Measurements from ENCODE around the gene YTHDF1.
"Not testable (repeated sequence)": the region's sequence is repeated elsewhere in the genome, so short reads cannot be mapped to it uniquely, and the experiment has no call there.

The YTHDF1 gene

DNA sequence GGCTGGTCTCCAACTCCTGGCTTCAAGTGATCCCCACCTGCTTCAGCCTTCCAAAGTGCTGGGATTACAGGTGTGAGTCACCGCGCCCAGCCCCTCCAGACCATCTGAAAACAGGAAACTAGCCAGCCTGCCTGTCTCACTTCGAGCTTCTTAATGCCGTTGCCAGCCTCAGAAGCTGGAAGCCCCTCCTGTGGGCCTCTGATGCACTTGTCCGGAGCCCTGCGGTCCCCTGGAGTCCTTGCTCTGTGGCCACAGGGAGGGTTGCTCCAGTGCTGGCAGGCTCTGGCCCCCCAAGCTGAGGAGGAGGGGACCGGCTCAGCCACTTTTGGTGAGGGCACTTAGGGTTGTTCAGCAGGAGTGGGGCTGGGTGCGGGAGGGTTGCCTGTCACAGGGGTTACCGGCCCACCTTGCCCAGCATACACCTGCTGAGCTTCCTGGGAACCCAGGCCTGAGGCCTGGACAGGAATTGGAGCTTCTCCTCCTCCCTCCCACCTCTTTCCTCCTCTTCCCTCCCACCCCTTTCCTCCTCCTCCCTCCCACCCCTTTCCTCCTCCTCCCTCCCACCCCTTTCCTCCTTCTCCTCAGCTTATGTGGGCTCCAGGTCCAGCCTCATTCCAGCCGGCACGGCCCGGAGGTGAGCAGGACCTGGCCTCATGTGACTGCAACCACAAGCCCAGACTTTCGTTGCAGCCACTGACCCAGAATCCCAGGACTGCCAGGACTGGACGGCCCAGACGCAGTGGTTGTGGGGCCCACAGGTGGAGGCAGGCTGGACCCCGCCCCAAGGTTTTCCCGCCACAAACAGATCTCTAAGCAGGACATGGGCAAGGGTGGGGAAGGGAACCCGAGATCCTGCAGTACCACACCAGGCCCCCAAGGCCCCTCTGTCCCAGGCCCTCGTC, 10.4 kb upstream of the YTHDF1 start:
- no peak for DNase-seq

DNA sequence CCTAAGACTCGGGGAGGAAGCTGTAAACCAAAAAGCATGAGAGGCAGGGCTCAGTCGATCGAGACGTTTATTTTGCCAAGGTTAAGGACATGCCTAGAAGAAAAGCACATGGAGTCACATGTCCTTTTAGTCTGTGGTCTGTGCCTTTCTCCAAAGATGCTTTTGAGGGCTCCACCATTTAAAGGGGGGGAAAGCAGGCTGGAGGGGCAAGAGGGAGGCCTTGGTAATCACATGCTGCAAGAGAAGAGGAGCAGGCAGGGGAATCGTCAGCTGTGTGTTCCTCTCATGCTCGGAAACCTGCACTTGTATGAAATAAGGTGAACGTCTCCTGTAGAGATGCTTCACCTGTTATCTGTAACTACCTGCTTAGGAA, 9.1 kb upstream of the YTHDF1 start:
- no peak for DNase-seq

DNA sequence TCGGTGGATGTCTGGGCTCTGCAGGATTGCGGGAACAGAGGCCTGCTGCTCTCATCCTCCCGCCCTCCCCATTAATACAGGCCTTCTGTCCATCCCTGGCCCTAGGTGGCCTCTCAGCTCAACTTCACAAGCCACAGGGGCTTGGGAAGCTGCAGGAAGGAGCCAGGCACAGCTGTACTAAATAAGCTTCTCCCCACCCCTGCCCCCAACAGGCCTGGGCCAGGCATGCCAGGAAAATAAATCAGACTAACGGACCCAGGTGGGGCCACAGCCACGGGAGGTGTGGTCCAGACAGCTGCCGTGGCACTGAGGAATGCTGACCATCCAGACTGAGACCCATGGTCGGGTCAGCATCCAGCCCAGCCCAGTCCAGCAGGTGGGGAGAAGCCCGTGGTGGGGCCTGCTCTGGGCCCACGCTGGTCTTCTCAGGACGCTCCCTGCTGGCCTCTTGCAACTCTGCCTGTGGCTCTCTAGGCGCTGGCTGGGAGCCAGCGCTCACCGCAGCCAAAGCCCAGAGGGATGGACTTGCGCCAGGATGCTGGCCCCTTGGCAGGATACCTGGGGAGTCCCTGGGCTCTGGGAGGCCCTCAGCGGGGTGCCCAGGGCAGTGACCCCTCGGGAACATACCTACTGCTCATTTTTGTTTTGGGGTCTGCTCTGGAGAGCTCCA, 8.6 kb upstream of the YTHDF1 start:
- peak; percentile 58 for DNase-seq

DNA sequence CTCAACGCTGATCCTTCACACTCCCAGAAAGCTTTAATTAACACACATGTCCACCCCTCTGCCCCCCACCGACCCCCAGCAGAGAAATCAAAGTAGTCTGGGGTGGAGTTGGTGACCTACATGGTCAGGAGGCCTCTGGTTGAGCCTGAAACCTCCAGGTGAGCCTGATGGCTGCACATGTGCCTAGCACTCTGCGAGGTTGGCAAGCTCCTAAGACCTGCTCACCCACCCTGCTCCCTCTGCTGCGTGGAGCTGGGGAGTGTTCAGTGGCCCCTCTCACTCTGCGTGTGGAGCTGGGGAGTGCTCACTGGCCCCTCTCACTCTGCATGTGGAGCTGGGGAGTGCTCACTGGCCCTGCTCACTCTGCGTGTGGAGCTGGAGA, 7.9 kb upstream of the YTHDF1 start:
- DNase-seq, result no peak

DNA sequence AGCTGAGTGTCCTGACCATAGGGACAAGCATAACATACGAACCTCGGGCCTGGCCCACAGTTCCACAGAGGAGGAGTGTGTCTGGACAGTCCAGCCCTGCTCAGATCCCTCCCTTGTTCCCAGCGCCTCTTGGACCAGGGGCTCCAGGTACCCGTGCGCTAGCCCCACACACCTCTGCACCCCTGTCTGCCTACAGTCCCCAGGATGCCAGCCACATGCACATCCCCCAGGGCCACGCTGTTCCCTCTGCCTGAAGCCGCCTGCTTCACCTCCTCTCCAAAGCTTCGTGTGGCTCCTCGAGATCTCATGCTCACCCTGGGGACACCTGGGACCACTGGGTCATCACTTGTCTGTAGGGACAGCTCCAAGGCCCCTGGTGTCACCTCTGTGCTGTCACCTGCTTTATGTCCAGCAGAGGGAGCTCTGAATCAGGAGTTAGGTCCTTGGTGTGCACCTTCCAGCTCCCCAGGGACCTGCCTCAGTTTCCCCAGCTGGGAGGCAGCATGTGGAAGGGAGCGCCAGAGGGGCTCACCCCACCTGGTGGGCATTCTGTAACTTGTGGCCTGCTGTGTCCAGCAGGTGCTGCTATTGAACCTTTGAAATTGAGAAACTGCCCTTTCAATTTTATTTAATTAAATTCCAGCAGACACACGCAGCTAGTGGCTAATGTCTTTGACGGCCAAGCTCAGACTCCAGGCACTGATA, 7.3 kb upstream of the YTHDF1 start:
- DNase-seq, result peak; percentile 70

DNA sequence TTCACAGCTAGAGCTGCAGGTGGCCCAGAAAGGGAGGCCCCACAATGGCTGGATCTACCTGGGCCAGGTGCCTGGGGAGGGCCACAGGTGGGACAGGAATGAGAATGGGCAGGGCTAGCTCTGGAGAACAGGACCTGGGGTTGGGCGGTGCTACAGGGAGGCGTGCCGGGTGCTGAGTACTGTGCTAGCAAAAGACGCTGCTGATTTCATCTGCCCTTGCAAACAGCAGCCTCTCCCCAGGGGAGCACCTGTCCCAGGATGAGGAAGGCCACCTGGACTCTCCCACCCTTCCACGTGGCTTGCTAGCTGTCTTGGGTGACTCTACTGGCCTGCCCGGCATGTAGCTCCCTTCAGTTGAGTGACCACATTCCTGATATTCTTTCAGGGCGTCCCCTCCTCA, 6.6 kb upstream of the YTHDF1 start:
- DNase-seq, result no peak

DNA sequence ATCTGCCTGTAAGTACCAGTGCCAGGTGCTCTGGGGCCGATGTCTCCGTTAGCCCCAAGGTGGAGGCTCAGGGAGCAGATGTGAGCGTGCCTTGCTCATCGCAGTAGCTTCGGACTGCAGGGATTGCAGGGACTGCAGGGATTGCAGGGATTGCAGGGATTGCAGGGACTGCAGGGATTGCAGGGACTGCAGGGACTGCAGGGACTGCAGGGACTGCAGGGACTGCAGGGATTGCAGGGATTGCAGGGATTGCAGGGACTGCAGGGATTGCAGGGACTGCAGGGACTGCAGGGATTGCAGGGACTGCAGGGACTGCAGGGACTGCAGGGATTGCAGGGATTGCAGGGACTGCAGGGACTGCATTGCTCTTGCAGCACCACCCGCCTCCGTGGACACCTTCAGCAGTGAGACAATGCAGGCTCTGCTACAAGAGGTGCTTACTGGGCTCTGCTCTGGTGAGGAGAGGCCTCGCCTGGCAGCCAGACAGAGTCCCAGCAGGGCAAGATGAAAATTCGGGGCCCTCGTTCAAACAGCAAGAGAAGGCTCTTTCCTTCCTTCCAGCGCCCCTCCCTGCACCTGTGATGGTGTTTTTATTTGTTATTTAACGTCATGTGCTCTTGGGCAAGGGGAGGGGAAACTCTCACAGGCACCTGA, 5.6 kb upstream of the YTHDF1 start:
- not testable (repeated sequence) for DNase-seq

DNA sequence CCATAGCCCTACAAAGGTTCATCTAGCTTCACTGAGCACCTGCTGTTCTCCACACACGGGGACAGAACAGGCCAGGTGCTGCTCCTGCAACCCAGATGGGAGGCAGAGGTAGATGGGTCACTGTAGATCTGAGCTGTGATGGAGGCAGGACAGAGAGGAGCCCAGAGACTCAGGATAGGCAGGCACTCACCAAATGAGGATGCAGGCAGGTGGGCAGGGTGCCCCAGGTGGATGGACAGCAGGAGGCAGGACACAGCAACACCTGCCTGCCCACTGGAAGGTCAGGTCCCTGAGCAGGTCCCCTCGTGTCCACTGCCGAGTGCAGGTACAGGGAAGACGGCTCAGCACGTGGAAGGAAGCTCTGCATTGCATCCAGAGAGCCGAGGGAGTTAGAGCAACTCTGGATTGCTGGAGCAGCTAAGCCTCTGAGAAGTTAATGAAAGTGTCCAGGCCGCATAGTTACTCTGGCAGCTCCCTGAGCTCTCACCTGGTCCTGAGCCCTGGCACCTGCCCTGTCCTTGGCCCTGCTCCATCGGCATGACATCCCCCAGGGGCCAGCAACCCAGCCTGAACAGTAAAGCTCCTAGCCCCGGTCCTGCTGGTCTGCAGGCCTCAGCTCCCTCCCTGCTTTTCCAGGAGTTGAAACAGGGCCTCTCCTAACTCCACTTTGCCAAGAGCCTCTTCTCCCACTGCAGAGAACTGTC, 4.9 kb upstream of the YTHDF1 start:
- no peak for DNase-seq

DNA sequence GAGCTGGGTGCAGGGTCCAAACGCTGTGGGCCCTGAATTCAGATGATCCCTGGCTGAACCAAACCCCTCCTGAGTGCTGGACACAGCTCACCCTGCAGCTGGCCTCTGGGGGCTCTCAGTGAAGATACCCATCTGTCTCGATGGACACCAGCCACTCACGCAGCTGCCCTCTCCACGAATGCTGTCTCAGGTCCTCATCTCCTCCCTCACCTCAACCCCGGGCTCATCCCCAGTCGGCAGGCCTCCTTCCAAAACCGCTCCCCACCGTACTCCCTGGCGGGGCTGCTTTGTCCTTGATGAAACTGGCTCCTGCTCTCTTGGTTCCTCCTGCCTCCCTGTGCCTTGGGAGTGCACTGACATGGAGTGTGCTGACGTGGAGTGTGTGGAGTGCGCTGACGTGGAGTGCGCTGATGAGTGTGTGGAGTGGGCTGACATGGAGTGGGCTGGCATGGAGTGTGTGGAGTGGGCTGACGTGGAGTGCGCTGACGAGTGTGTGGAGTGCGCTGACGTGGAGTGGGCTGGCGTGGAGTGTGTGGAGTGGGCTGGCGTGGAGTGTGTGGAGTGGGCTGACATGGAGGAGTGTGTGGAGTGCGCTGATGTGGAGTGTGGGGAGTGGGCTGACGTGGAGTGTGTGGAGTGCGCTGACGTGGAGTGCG, 4.1 kb upstream of the YTHDF1 start:
- DNase-seq, result no peak

DNA sequence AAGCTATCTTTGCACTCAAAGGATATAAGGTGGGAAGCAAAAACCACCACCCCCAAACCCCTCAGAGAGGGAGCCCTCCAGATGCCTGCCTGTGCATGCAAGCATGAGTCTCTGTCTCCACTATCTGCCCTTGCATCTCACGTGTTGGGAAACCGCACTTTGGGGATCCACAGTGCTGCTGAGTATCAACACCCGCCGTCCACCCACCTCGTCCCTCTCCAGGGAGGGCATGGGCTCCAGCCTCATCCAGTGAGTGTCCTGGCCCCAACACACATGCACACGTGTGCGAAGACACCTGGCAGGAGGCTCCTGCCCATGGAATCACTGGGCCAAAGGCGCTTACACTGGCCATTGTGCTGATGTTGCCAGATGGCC, 3.5 kb upstream of the YTHDF1 start:
- no peak for DNase-seq

DNA sequence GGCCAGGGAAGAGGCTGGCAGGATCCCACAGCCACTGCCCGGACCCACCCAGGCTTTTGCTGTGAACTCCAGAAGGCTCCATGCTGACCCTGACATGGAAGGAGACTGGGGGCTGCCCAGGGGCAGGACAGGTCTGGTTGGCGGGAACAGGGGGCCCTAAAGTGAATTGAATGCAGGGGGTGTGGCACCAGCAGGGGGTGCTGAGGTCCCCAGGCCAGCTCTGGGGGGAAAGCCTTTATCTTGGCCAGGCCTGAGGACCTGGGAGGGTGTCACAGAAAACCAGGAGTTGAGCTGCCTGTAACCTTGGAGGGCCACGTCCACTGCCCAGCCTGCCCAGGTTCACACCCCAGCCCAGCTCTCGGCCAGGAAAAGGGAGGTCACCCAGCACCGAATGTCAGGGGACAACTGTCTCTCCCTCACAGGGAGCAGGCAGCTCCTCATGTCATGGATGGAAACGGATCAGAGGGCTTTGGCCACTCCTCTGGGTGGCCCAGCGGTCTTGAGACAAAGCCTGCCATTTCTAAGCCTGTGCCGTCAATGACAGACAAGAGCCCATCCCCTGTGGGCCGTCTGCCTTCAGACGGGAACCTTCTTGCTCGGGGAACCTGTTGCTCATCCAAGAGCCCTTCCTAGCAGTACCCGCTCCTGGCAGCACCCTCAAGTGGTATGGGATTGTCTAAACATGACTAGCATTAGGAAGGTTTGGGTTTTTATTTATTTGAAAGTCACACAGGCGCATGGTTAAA, 2.9 kb upstream of the YTHDF1 start:
- no peak for DNase-seq

DNA sequence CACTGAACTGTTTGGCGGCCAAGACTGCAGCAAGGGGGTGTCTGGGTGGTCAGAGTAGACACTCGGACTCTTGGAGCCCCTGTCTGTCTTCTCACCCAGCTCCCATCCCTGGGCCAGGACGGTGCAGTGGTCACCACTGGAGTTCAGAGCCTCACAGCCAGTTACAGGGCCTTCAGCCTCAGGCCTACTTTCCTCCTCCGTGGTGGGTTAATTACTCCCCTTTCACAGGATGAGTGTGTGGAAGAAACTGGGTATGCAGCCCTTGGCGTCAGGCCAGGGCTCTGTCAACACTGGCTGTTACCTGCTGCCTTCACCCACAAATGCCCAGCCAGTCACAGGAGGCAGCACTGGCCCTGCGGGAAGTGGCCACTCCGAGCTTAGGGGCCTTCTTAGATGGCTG, 1.8 kb upstream of the YTHDF1 start:
- DNase-seq, result no peak

DNA sequence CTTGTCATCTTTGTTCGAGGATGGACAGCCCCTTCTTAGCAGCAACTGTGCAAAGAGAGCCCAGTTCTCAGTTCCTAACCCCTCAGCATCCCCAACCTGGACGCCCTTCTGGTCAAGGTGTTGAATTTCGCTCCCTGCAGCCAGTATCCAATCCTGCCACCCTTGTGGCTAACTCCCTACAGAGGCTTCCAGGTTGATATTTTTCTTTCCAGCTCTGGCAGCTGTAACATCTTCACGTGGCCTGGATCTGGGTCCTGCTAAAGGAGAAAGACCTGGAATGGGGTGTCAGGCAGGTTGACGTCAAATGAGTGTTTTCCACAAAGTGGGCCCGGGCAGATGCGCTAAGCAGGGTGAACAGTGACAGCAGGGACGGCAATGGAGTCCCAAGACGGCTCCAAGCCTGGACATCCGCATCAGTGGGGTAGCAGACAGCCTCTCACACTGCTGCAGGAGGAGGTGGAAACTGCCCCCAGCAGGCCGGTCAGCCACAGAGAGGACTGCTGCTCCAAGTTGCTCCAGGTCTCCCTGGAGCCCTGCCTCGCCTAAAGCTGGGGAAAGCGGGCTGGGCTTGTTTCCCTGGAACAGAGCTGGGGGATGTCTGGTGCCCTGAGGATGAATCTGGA, 1.0 kb upstream of the YTHDF1 start:
- no peak for DNase-seq

DNA sequence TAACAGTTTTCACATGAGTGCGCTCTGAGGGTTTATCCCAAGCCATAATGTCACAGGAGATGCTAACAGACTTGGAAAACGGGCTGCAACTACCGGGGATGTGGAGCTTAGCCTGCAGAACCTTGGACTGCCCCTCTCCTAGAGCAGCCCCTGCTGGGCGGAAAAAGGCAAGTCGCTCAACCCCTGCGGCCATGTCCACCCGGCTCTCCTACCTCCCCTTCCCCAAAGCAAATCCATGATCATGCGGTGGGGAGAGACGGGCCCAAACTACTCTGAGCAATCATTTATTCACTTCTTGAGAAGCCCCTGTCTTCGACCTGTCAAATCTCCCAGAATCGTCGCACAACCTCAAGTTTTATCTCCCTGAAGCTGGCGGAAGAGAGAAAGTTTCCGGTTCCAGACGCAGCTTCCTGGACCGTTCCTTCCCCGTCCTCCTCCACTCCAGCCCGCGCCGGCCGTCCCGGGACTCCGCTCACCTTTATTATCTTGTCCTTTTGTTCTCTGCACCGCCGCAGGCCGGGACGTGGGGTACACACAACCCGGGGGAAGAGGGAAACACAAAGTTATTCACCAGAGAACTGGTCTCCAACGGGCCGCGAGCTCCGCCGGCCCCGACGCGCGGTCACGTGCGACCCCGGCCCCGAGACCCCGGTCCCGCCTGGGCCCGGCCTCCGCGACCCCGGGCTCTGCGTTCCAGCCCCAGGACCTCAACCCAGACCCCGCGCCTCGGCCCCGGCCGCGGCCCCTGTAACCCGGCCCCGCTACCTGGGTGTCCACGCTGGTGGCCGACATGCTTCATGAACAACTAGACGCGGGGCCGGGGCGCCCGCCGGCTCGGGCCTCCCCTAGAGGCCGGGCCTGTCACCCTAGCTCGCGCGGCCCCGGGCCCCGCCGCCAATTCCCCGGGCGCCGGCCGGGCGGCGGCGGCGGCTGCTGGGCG, 560 bp downstream of the YTHDF1 start:
- peak; percentile 35 for DNase-seq

DNA sequence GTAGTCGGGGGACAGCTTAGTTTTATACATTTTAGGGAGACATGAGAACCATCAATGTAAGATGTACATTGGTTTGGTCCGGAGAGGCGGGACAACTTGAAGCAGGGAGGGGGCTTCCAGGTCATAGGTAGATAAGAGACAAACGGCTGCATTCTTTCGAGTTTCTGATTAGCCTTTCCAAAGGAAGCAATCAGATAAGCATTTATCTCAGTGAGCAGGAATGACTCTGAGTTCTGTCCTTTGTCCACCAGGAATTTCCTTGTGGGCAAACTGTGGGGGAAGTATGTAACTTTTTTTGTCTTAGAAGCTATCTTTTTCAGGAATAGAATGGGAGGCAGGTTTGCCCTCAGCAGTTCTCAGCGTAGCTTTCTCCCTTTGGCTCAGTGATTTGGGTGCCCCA, 1.4 kb downstream of the YTHDF1 start:
- no peak for DNase-seq

DNA sequence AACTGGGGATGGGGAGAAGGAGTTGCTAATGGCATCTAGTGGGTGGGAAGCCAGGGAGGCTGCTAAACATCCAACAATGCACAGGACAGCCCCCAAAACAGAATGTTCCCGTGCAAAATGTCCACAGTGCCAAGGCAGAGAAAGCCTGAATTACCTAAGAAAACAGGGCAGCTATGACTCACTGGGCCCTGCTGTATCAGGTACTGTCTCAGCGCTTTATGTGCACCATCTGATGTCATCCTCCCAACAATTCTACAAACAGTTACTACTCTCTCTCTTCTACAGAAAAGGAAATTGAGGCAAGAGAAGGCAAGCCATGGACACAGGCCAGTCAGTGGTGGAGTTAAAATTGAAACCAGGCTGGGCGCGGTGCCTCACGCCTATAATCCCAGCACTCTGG, 3.1 kb downstream of the YTHDF1 start:
- DNase-seq, result no peak

DNA sequence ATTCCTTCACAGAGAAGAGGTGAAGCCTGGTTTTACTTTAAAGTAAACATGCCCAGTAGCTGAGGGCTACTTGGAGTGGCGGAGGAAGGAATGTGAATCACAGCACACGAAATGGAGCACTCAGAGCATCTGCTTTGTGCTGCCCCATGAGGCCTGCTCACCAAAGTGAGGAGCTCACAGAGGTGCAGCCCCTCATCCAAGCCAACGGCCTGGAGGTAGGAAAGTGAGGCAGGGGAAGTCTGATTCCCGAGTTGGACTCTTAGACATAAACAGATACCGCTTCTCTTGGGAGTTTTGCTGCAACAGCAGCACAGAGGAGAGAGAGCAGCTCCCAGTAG, 3.6 kb downstream of the YTHDF1 start:
- DNase-seq, result no peak

DNA sequence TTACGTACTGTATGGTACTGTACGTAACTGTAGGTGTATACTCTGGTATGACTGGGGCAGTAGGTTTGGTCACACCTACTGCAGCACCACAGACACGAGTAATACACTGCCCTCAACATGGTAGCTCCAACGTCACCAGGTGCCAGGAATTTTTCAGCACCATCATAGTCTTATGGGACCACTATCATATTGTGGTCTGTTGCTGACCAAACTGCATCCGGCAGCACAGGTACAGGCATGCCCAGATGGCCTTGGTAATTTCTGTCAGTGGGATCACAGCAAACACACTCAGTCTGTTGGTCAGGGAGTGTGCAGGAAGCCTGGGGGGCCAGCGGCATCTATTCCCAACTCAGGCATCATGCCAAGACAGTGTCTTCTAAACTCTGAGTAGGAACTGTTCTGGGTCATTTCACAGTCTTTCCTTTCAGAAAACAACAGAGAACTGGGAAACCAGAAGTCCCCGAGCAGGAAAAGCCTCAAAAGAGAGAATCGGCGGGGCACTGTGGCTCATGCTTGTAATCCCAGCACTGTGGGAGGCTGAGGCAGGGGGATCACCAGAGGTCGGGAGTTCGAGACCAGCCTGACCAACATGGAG, 5.8 kb downstream of the YTHDF1 start:
- no peak for DNase-seq

DNA sequence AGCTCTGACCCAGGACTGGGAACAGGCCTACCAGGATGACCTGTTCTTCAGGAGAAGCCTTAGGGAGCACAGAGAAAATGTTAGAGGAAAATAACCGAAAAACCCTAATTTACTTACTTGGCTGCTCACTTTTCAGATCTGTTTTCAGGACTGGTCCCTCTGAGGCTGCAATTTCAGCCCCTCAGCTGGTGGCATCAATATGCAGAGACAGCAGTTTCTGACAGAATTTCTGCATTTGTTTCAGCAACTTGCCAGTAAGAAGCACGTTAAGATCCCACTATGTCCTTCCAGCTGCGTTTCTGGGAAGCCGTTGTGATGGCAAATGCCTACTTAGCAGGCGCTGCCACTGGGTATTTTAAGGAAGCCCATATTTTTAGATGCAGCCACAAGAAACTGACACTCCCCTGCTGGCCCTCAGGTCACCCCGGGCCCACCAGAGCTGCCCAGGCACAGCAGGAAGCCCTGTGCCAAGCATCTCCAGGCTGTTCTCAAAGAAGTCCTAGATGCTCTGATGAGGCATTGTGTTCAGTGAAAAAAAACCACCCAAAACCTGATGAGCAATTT, 7.5 kb downstream of the YTHDF1 start:
- no peak for DNase-seq

All from eye (tissue), 1 donor.